SU-DHL-6 (cell line): ENCODE measurements around the gene ITIH3.

Experiments used
- CTCF ChIP-seq: fragments of 200-600 bp; sonication (generic); IDR thresholded peaks from one replicate; pipeline ENCODE4 v1.5.1; 2017; ENCODE audit warnings: antibody characterized with exemption, mild to moderate bottlenecking, low read length, moderate library complexity; ENCODE audit not compliant: insufficient read depth, poor library complexity, severe bottlenecking
- EZH2phosphoT487 ChIP-seq: fragments of 200-600 bp; sonication (generic), shearing (Covaris generic); conservative IDR thresholded peaks from 2 replicates; pipeline ENCODE4 v1.6.1; 2018; ENCODE audit warnings: mild to moderate bottlenecking, antibody characterized with exemption, low read length, moderate library complexity, mixed read lengths

GRCh38 chr3:52800079-52800478, 5.5 kb downstream of the ITIH3 start:
- TF ChIP-seq CTCF (no peak), EZH2phosphoT487 (no peak)
